Measurements from ENCODE around the gene IWS1. TPM values are rescaled to one million over a fixed set of nuclear protein-coding genes. Genes with fewer than 3 reads are reported as not detected.

Gene IWS1
- polyA plus RNA-seq, 2 of the 4 experiments (the other 2 are of a cell fraction): 56.6 to 69.1 TPM

GRCh38 chr2:127514485-127514884 is 11.8 kb downstream of the IWS1 start:
- FAIRE-seq (no peak), ATAC-seq (no peak; a peak in 1 of 6 replicates), DNase-seq (ENCODE audit: low read depth in 1 of 2, low spot score in 1 of 2) (no peak)
- 82% methylated on average over 12 of the region's 13 CpGs for WGBS (ENCODE audit: missing lambda C conversion rate)
- Histone ChIP-seq H3K4me2 (no peak overlapping the region), H3K4me3 (no peak overlapping the region), H3K9me3 (no peaks in the 10 kb centered on the region), H3K4me1 (peaks cover 35% of the 10 kb centered on the region), H3K27ac (no peak overlapping the region)
- TF ChIP-seq HOXA7 (CRISPR knock-in tag; IDR thresholded peaks at IDR 0.05): no peak
- POLR2A ChIA-PET: interaction anchor here (1.5 kb wide), 1 partner anchor 12 kb away, joined by 7 read pairs; the partner anchor contains the start of gene IWS1
- CTCF ChIA-PET: no interaction called here

DNA sequence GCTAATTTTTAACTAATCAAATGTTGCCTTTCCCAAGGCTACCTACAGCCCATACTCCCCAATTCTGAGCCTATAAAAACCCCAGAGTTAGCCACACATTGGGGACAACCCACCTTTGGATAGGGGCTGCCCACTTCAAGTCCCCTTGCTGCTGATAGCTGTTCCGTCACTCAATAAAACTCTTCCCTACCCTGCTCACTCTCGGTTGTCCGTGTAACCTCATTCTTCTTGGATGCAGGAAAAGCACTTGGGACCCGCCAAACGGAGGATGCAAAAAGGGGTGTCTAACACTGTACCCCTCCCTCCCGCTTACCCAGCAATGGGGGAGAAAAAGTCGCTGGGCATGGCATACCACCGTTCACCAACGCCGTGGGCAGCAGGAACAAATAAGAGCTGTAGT is 12.2 kb downstream of the IWS1 start:
- ChIA-PET CTCF (no interaction called here), POLR2A (interaction anchor here (1.3 to 1.5 kb wide), 2 partner anchors 12 to 188 kb away, joined by 5 to 7 read pairs; partner anchors contain the start of genes IWS1 and SFT2D3)
- DNase-seq (ENCODE audit: low read depth in 1 of 2, low spot score in 1 of 2) (no peak), ATAC-seq (no peak), FAIRE-seq (no peak)
- no peak overlapping the region for H3K27ac ChIP-seq
- 88% methylated on average over 10 of the region's 10 CpGs for WGBS (ENCODE audit: missing lambda C conversion rate)
- TF ChIP-seq ZC3H11A (IDR thresholded peaks at IDR 0.05) (no peak), NR3C1 (IDR thresholded peaks at IDR 0.05) (no peak)
- H3K4me1 ChIP-seq: peaks cover 39% of the 10 kb centered on the region
- no peak overlapping the region for H3K4me3 ChIP-seq
- no peak overlapping the region for H3K4me2 ChIP-seq
- H3K9me3 ChIP-seq: no peaks in the 10 kb centered on the region

GRCh38 chr2:127512362-127512761 is 13.9 kb downstream of the IWS1 start:
- ChIA-PET CTCF (interaction anchor here (0.7 to 1.0 kb wide), 2 partner anchors 11 to 323 kb away, joined by 3 read pairs; no protein-coding TSS in a partner anchor), POLR2A (no interaction called here)

DNA sequence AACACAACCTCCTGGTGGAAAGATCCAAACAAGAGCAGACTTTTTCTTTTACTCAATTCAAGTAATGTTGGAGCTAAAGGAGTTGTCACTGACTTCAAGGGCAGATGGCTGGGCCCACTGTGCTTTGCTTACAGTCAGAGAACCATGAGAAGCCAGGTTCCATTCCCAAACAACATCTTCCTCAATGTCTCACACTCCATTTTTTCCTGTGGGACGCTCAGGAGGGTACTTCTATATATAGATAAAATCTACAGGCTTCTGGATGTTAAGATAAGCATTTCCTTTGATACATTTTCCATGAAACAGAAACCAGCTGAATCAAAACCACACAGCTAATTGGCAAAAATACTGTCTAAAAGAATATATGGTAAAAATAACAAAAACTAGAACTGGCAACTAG is 14.4 kb downstream of the IWS1 start:
- Histone ChIP-seq H3K4me1 (peaks cover 59% of the 10 kb centered on the region), H3K27ac (no peak overlapping the region), H3K4me2 (no peak overlapping the region), H3K4me3 (no peak overlapping the region), H3K9me3 (no peaks in the 10 kb centered on the region)
- no peak for DNase-seq (ENCODE audit: low read depth in 1 of 2, low spot score in 1 of 2)
- no peak for FAIRE-seq
- 97% methylated on average over 1 of the region's 1 CpG for WGBS (ENCODE audit: missing lambda C conversion rate)
- ChIA-PET CTCF (interaction anchor here (0.7 to 1.0 kb wide), 2 partner anchors 10 to 323 kb away, joined by 3 read pairs; no protein-coding TSS in a partner anchor), POLR2A (no interaction called here)
- ATAC-seq: no peak
- TF ChIP-seq HOXB5 (CRISPR knock-in tag; IDR thresholded peaks at IDR 0.05) (no peak), GATA3 (IDR thresholded peaks at IDR 0.05; ENCODE audit: borderline replicate concordance) (no peak), USF2 (IDR thresholded peaks at IDR 0.05) (no peak), MAFK (IDR thresholded peaks at IDR 0.05; ENCODE audit: partially characterized antibody) (no peak), CTCF (IDR thresholded peaks at IDR 0.05) (no peak), CHD4 (IDR thresholded peaks at IDR 0.05; ENCODE audit: borderline replicate concordance) (no peak), CHD2 (IDR thresholded peaks at IDR 0.05; ENCODE audit: low read length, partially characterized antibody) (no peak), RARB (CRISPR knock-in tag; IDR thresholded peaks at IDR 0.05) (no peak)
- TF ChIP-seq, protein P1, sequence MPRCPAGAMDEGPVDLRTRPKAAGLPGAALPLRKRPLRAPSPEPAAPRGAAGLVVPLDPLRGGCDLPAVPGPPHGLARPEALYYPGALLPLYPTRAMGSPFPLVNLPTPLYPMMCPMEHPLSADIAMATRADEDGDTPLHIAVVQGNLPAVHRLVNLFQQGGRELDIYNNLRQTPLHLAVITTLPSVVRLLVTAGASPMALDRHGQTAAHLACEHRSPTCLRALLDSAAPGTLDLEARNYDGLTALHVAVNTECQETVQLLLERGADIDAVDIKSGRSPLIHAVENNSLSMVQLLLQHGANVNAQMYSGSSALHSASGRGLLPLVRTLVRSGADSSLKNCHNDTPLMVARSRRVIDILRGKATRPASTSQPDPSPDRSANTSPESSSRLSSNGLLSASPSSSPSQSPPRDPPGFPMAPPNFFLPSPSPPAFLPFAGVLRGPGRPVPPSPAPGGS (IDR thresholded peaks at IDR 0.05): no peak
- TF ChIP-seq, protein P2, sequence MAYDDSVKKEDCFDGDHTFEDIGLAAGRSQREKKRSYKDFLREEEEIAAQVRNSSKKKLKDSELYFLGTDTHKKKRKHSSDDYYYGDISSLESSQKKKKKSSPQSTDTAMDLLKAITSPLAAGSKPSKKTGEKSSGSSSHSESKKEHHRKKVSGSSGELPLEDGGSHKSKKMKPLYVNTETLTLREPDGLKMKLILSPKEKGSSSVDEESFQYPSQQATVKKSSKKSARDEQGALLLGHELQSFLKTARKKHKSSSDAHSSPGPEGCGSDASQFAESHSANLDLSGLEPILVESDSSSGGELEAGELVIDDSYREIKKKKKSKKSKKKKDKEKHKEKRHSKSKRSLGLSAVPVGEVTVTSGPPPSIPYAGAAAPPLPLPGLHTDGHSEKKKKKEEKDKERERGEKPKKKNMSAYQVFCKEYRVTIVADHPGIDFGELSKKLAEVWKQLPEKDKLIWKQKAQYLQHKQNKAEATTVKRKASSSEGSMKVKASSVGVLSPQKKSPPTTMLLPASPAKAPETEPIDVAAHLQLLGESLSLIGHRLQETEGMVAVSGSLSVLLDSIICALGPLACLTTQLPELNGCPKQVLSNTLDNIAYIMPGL (CRISPR knock-in tag; IDR thresholded peaks at IDR 0.05; ENCODE audit: borderline replicate concordance): no peak

More at GRCh38 chr2:127512362-127512761, 13.9 kb downstream of the IWS1 start:
- no peak overlapping the region for H3K27ac ChIP-seq
- H3K4me1 ChIP-seq: peaks cover 55% of the 10 kb centered on the region
- FAIRE-seq (no peak), ATAC-seq (no peak), DNase-seq (ENCODE audit: low read depth in 1 of 2, low spot score in 1 of 2) (no peak)
- H3K4me2 ChIP-seq: no peak overlapping the region
- WGBS (ENCODE audit: missing lambda C conversion rate): 90% methylated on average over 4 of the region's 4 CpGs
- H3K9me3 ChIP-seq: no peaks in the 10 kb centered on the region
- TF ChIP-seq, protein P3, sequence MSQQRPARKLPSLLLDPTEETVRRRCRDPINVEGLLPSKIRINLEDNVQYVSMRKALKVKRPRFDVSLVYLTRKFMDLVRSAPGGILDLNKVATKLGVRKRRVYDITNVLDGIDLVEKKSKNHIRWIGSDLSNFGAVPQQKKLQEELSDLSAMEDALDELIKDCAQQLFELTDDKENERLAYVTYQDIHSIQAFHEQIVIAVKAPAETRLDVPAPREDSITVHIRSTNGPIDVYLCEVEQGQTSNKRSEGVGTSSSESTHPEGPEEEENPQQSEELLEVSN (IDR thresholded peaks at IDR 0.05; ENCODE audit: borderline replicate concordance, low read depth): no peak
- TF ChIP-seq JUNB (IDR thresholded peaks at IDR 0.05) (no peak), HEYL (CRISPR knock-in tag; IDR thresholded peaks at IDR 0.05) (no peak), RFX5 (IDR thresholded peaks at IDR 0.05) (no peak), RAD21 (conservative IDR thresholded peaks at IDR 0.05 in 1 of 2, IDR thresholded peaks at IDR 0.05 in 1 of 2) (no peak), CBX2 (IDR thresholded peaks at IDR 0.05; ENCODE audit: borderline replicate concordance, low read depth) (no peak), ZSCAN20 (CRISPR knock-in tag; IDR thresholded peaks at IDR 0.05) (no peak), BHLHE40 (IDR thresholded peaks at IDR 0.05; ENCODE audit: low read depth, low read length) (no peak), JUN (IDR thresholded peaks at IDR 0.05) (no peak)
- TF ChIP-seq, protein P4, sequence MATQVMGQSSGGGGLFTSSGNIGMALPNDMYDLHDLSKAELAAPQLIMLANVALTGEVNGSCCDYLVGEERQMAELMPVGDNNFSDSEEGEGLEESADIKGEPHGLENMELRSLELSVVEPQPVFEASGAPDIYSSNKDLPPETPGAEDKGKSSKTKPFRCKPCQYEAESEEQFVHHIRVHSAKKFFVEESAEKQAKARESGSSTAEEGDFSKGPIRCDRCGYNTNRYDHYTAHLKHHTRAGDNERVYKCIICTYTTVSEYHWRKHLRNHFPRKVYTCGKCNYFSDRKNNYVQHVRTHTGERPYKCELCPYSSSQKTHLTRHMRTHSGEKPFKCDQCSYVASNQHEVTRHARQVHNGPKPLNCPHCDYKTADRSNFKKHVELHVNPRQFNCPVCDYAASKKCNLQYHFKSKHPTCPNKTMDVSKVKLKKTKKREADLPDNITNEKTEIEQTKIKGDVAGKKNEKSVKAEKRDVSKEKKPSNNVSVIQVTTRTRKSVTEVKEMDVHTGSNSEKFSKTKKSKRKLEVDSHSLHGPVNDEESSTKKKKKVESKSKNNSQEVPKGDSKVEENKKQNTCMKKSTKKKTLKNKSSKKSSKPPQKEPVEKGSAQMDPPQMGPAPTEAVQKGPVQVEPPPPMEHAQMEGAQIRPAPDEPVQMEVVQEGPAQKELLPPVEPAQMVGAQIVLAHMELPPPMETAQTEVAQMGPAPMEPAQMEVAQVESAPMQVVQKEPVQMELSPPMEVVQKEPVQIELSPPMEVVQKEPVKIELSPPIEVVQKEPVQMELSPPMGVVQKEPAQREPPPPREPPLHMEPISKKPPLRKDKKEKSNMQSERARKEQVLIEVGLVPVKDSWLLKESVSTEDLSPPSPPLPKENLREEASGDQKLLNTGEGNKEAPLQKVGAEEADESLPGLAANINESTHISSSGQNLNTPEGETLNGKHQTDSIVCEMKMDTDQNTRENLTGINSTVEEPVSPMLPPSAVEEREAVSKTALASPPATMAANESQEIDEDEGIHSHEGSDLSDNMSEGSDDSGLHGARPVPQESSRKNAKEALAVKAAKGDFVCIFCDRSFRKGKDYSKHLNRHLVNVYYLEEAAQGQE (IDR thresholded peaks at IDR 0.05): no peak
- no peak overlapping the region for H3K4me3 ChIP-seq

Data from A549 (cell line).